Measurements from ENCODE around the gene ARHGEF33.

DNA sequence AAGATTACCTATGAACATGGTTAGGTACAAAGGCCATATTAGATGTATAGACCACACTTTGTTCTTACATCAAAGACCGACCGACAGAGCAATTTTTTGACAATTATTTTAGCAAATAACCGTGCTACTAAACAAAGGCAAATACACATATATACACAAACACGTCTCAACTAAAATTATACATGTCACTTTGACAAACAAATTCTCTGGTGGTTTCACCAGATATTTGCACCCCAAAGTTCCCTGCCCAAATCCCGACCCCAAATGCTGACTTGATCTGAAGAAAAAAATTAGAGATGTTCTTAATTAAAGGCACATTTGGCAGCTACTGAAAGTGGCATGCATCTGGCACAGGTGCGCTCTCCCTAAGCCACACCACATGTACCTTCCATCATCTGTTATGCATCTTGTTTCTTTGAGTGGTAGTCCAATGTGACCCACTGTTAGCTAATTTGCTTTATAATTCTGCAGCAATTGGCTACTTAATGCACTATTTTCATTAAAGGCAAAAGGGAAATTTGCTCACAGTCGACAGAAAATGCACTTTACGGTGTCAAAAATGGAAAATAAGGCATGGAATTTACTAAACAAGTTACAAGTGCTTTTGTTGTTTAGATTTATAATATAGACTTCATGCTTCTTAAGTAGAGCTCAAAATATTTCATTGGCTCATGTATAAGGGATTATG is 92.1 kb downstream of the ARHGEF33 start:
- TF ChIP-seq, protein P1, sequence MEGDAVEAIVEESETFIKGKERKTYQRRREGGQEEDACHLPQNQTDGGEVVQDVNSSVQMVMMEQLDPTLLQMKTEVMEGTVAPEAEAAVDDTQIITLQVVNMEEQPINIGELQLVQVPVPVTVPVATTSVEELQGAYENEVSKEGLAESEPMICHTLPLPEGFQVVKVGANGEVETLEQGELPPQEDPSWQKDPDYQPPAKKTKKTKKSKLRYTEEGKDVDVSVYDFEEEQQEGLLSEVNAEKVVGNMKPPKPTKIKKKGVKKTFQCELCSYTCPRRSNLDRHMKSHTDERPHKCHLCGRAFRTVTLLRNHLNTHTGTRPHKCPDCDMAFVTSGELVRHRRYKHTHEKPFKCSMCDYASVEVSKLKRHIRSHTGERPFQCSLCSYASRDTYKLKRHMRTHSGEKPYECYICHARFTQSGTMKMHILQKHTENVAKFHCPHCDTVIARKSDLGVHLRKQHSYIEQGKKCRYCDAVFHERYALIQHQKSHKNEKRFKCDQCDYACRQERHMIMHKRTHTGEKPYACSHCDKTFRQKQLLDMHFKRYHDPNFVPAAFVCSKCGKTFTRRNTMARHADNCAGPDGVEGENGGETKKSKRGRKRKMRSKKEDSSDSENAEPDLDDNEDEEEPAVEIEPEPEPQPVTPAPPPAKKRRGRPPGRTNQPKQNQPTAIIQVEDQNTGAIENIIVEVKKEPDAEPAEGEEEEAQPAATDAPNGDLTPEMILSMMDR (IDR thresholded peaks at IDR 0.05) = no peak
- TF ChIP-seq ZFX (IDR thresholded peaks at IDR 0.05; ENCODE audit: borderline replicate concordance) = no peak

All from 22Rv1 (cell line).